Glomerular visceral epithelial cell (primary cell): ENCODE data around the gene GPLD1.

ENCODE experiments used
- DNase-seq: peaks from one replicate; pipeline ENCODE4 v3.0.0-alpha.2; 2016; ENCODE audit errors: extremely low spot score

GPLD1 gene

GRCh38 chr6:24497254-24497970 lies 8.0 kb upstream of the GPLD1 start:
- DNase-seq = no peak

GRCh38 chr6:24494821-24495795 lies 5.7 kb upstream of the GPLD1 start, which contains the start of gene ALDH5A1:
Gene ALDH5A1 (plus strand): TSS chr6:24494969. CDS start chr6:24494997, 28 bp downstream.
- DNase-seq = peak; percentile 53

GRCh38 chr6:24493945-24494820 lies 4.8 kb upstream of the GPLD1 start:
- no peak for DNase-seq

- DNase-seq = no peak
Measured at GRCh38 chr6:24492475-24492874, 3.1 kb upstream of the GPLD1 start.

- no peak for DNase-seq
Measured at GRCh38 chr6:24490948-24491347, 1.6 kb upstream of the GPLD1 start.

- DNase-seq = no peak
Measured at GRCh38 chr6:24489881-24490280, 503 bp upstream of the GPLD1 start.

- DNase-seq = no peak
Measured at GRCh38 chr6:24486065-24486464, 3.3 kb downstream of the GPLD1 start.

GRCh38 chr6:24484657-24485323 lies 4.6 kb downstream of the GPLD1 start:
- no peak for DNase-seq

- DNase-seq = no peak
Measured at GRCh38 chr6:24481449-24481848, 7.9 kb downstream of the GPLD1 start.

- no peak for DNase-seq
Measured at GRCh38 chr6:24480705-24481104, 8.7 kb downstream of the GPLD1 start.

GRCh38 chr6:24478903-24479302 lies 10.5 kb downstream of the GPLD1 start:
- DNase-seq = no peak

- no peak for DNase-seq
Measured at GRCh38 chr6:24477070-24477469, 12.3 kb downstream of the GPLD1 start.

- DNase-seq = no peak
Measured at GRCh38 chr6:24476631-24477030, 12.7 kb downstream of the GPLD1 start.

GRCh38 chr6:24472181-24472580 lies 17.2 kb downstream of the GPLD1 start:
- no peak for DNase-seq

GRCh38 chr6:24469811-24470210 lies 19.6 kb downstream of the GPLD1 start:
- DNase-seq = no peak

GRCh38 chr6:24464253-24465038 lies 24.9 kb downstream of the GPLD1 start:
- no peak for DNase-seq

- no peak for DNase-seq
Measured at GRCh38 chr6:24460966-24461365, 28.4 kb downstream of the GPLD1 start.

GRCh38 chr6:24458941-24459340 lies 30.4 kb downstream of the GPLD1 start:
- DNase-seq = no peak

GRCh38 chr6:24458134-24458533 lies 31.2 kb downstream of the GPLD1 start:
- no peak for DNase-seq

- no peak for DNase-seq
Measured at GRCh38 chr6:24455061-24455460, 34.3 kb downstream of the GPLD1 start.
